OCI-LY1 (cell line): ENCODE results near the gene SP110.
A peak's percentile ranks its signal among the peaks of the same experiment; 100 is the strongest.

Source experiments
- H2AFZ ChIP-seq: fragments of 200-600 bp; sonication (generic), shearing (Covaris generic); 2 replicates; pipeline ENCODE4 v1.6.0; 2014; ENCODE audit warnings: antibody characterized with exemption, mild to moderate bottlenecking, low read length
- H3F3A ChIP-seq: fragments of 200-600 bp; sonication (generic), shearing (Covaris generic); 2 replicates; pipeline ENCODE4 v1.6.0; 2014; ENCODE audit warnings: mild to moderate bottlenecking, antibody characterized with exemption, low read length, moderate library complexity; ENCODE audit not compliant: insufficient read depth
- H3K27ac ChIP-seq: fragments of 200-600 bp; sonication (generic); 2 replicates; pipeline ENCODE4 v1.5.1; 2014; ENCODE audit warnings: low read length, mixed run types, mild to moderate bottlenecking, low read depth; ENCODE audit not compliant: poor library complexity, severe bottlenecking
- H3K27me3 ChIP-seq: fragments of 200-600 bp; sonication (generic); 2 replicates; pipeline ENCODE4 v1.6.0; 2014; ENCODE audit warnings: antibody characterized with exemption, mild to moderate bottlenecking, low read length, moderate library complexity; ENCODE audit not compliant: insufficient read depth
- H3K36me3 ChIP-seq: fragments of 200-600 bp; sonication (generic); 2 replicates; pipeline ENCODE4 v1.6.1; 2014; ENCODE audit warnings: mild to moderate bottlenecking, antibody characterized with exemption, low read length, moderate library complexity, mixed read lengths; ENCODE audit not compliant: insufficient read depth
- H3K4me1 ChIP-seq: fragments of 200-600 bp; sonication (generic); 2 replicates; pipeline ENCODE4 v1.5.1; 2014; ENCODE audit warnings: mild to moderate bottlenecking, low read length, moderate library complexity; ENCODE audit not compliant: insufficient read depth, severe bottlenecking
- H3K4me2 ChIP-seq: fragments of 200-600 bp; sonication (generic), shearing (Covaris generic); 2 replicates; pipeline ENCODE4 v1.6.1; 2014; ENCODE audit warnings: low read length
- H3K4me3 ChIP-seq: fragments of 200-600 bp; sonication (generic); 2 replicates; pipeline ENCODE4 v1.5.1; 2014; ENCODE audit warnings: low read length, low read depth, mild to moderate bottlenecking, mixed read lengths; ENCODE audit not compliant: poor library complexity, severe bottlenecking
- H3K79me2 ChIP-seq: fragments of 200-600 bp; shearing (Covaris generic); 2 replicates; pipeline ENCODE4 v1.6.1; 2016; ENCODE audit warnings: mixed run types, low read length, mixed read lengths; ENCODE audit not compliant: insufficient read depth
- H3K9ac ChIP-seq: fragments of 200-600 bp; sonication (generic), shearing (Covaris generic); 2 replicates; pipeline ENCODE4 v1.6.1; 2014; ENCODE audit warnings: mild to moderate bottlenecking, low read length, mixed read lengths
- H3K9me2 ChIP-seq: fragments of 200-600 bp; sonication (generic), shearing (Covaris generic); 2 replicates; pipeline ENCODE4 v1.6.1; 2014; ENCODE audit warnings: low read depth, mild to moderate bottlenecking, low read length, mixed read lengths
- H3K9me3 ChIP-seq: fragments of 200-600 bp; shearing (Covaris generic); 2 replicates; pipeline ENCODE4 v1.6.1; 2014; ENCODE audit warnings: low read length, mixed read lengths
- H4K20me1 ChIP-seq: fragments of 200-600 bp; sonication (generic), shearing (Covaris generic); 2 replicates; pipeline ENCODE4 v1.6.0; 2016; ENCODE audit warnings: mild to moderate bottlenecking, low read length; ENCODE audit not compliant: insufficient read depth
- CTCF ChIP-seq: fragments of 200-600 bp; sonication (generic), shearing (Covaris generic); IDR thresholded peaks from 2 replicates; pipeline ENCODE4 v1.5.1; 2017; ENCODE audit warnings: mild to moderate bottlenecking, antibody characterized with exemption, low read length, moderate library complexity, mixed read lengths
- EZH2 ChIP-seq: fragments of 200-600 bp; sonication (generic), shearing (Covaris generic); IDR thresholded peaks from 2 replicates; pipeline ENCODE4 v1.8.0; 2017; ENCODE audit warnings: borderline replicate concordance, mixed run types, mild to moderate bottlenecking, antibody characterized with exemption, low read length, moderate library complexity, mixed read lengths

SP110 gene

GRCh38 chr2:230144355-230144754 is 75.4 kb downstream of the SP110 start:
- Histone ChIP-seq H3K4me3 (no peak overlapping the region), H3K27me3 (peaks cover 5% of the 10 kb centered on the region; the same call in 1 of the 2 replicates), H3K27ac (no peak overlapping the region), H3K9me2 (no peaks in the 10 kb centered on the region), H3K79me2 (no peaks in the 10 kb centered on the region), H3K4me2 (no peak overlapping the region), H3K9me3 (no peaks in the 10 kb centered on the region), H3K36me3 (no peaks in the 10 kb centered on the region; the same call in 1 of the 2 replicates), H3K4me1 (peaks cover 8% of the 10 kb centered on the region), H3K9ac (no peak overlapping the region), H2AFZ (no peak overlapping the region), H3F3A (no peaks in the 10 kb centered on the region), H4K20me1 (no peaks in the 10 kb centered on the region)
- no peak for TF ChIP-seq CTCF
- TF ChIP-seq EZH2 = no peak

- Histone ChIP-seq H3K27ac (no peak overlapping the region), H3K36me3 (no peaks in the 10 kb centered on the region; the same call in 1 of the 2 replicates), H3F3A (no peaks in the 10 kb centered on the region), H3K9ac (no peak overlapping the region), H3K79me2 (no peaks in the 10 kb centered on the region), H3K9me2 (no peaks in the 10 kb centered on the region), H4K20me1 (no peaks in the 10 kb centered on the region), H2AFZ (no peak overlapping the region), H3K4me2 (no peak overlapping the region), H3K9me3 (no peaks in the 10 kb centered on the region), H3K27me3 (peaks cover 5% of the 10 kb centered on the region; the same call in 1 of the 2 replicates), H3K4me1 (no peaks in the 10 kb centered on the region), H3K4me3 (no peak overlapping the region)
- TF ChIP-seq CTCF = no peak
- TF ChIP-seq EZH2 = no peak
Measured at GRCh38 chr2:230140667-230141066, 79.1 kb downstream of the SP110 start.

DNA sequence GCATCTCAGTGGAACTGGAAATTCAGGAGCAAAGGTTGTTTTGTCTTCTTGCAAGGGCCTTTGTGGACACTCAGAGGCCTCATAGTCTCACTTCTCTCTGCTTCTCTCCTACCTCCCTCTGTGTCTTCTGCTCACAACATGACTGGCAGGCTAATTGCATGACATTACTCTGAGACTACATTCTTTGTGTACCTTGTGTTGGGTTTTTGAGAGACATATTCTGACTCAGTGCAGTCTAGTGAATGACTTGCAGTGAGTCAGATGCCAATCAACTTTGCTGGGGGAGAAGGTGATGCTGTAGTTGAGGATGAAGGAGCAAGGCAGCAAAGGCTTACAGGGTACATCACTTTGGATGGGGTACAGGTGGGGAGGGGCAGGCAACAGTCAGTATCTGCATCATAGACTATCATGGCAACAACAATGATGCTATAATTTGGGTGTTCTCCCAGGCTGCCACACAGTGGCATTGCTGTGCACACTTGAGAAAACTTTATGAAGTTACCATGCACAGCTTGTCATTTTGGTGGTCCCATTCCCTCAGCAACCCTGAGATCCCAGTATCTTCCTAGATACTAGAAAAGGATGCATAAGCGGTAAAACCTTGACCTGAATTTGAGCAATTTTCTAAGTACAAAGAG is 81.8 kb downstream of the SP110 start:
- H4K20me1 ChIP-seq = no peaks in the 10 kb centered on the region
- H3K27ac ChIP-seq = no peak overlapping the region
- no peak overlapping the region for H3K9ac ChIP-seq
- no peaks in the 10 kb centered on the region for H3F3A ChIP-seq
- H3K4me2 ChIP-seq = no peak overlapping the region
- H3K4me1 ChIP-seq = no peaks in the 10 kb centered on the region
- H3K9me3 ChIP-seq = peaks cover 3% of the 10 kb centered on the region; the same call in 1 of the 2 replicates
- no peak for TF ChIP-seq EZH2
- TF ChIP-seq CTCF = peak; percentile 15; the same call in 1 of the 2 replicates
- no peaks in the 10 kb centered on the region for H3K79me2 ChIP-seq
- no peak overlapping the region for H2AFZ ChIP-seq
- H3K4me3 ChIP-seq = no peak overlapping the region
- H3K9me2 ChIP-seq = no peaks in the 10 kb centered on the region
- no peaks in the 10 kb centered on the region; the same call in 1 of the 2 replicates for H3K36me3 ChIP-seq
- H3K27me3 ChIP-seq = peaks cover 5% of the 10 kb centered on the region; the same call in 1 of the 2 replicates
